Activated CD8-positive, alpha-beta memory T cell treated with anti-CD3 and anti-CD28 coated beads, Interleukin-2, amount 50 U/mL, for 24 hours (primary cell): ENCODE measurements around the gene TRIM46.
"Not testable (repeated sequence)": the region's sequence is repeated elsewhere in the genome, so short reads cannot be mapped to it uniquely, and the experiment has no call there.

ENCODE experiments used
- DNase-seq: peaks from one replicate; pipeline ENCODE4 v3.0.0-alpha.2; 2020; ENCODE audit errors: extremely low read depth

The TRIM46 gene

GRCh38 chr1:155227261-155228095, 53.8 kb downstream of the TRIM46 start:
- DNase-seq, result peak; percentile 97

- DNase-seq, result no peak
Observed at GRCh38 chr1:155228096-155228427, 54.4 kb downstream of the TRIM46 start.

GRCh38 chr1:155231302-155231701, 57.7 kb downstream of the TRIM46 start:
- not testable (repeated sequence) for DNase-seq

GRCh38 chr1:155232001-155232978, 58.6 kb downstream of the TRIM46 start:
- DNase-seq, result not testable (repeated sequence)

GRCh38 chr1:155233502-155233901, 59.9 kb downstream of the TRIM46 start:
- not testable (repeated sequence) for DNase-seq
